ENCODE data around the gene ID3.

Gene ID3

DNA sequence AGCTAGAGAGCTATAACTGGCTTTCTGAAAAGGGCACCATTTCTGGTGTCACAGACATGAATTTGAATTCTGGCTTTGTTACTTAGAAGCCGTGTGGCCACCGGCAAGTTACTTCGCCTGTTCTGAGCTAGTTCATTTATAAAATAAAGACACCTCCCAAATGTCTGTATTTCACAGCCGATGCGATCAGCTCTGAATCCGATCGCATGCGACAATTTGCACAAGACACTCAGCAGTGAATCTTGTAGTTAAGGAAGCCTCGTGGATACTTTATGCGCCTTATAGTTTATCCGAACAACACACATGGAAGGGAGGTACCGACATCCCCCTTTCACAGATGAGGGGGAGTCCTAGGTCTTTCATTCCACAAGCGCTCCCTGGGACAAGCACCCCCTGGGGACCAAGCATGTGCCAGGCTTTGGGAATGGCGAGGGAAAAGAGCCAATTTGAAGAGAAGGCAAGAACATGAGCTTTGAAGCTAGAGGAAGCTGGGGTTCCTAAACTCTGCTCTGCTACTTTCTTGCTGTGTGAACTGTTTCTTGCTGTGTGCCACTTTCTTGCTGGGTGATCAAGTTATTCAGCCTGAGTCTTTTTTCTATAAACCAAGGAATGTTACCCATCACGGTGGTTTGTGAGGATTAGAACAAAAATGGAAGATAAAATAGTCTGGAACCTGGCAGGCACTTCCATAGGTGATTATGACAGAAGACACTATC is 3.9 kb downstream of the ID3 start:
- peak overlapping the region; percentile 35 for H3K4me3 ChIP-seq (ENCODE audit: low read depth, low read length)
- TF ChIP-seq, protein P1, sequence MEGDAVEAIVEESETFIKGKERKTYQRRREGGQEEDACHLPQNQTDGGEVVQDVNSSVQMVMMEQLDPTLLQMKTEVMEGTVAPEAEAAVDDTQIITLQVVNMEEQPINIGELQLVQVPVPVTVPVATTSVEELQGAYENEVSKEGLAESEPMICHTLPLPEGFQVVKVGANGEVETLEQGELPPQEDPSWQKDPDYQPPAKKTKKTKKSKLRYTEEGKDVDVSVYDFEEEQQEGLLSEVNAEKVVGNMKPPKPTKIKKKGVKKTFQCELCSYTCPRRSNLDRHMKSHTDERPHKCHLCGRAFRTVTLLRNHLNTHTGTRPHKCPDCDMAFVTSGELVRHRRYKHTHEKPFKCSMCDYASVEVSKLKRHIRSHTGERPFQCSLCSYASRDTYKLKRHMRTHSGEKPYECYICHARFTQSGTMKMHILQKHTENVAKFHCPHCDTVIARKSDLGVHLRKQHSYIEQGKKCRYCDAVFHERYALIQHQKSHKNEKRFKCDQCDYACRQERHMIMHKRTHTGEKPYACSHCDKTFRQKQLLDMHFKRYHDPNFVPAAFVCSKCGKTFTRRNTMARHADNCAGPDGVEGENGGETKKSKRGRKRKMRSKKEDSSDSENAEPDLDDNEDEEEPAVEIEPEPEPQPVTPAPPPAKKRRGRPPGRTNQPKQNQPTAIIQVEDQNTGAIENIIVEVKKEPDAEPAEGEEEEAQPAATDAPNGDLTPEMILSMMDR (IDR thresholded peaks at IDR 0.05; ENCODE audit: low read depth, low read length), result no peak
- in situ Hi-C loops (cut with HindIII; ENCODE audit: low sequenced_read_pairs), result no loop called here
- DNase-seq (ENCODE audit: low read depth, low spot score), result peak; percentile 83

DNA sequence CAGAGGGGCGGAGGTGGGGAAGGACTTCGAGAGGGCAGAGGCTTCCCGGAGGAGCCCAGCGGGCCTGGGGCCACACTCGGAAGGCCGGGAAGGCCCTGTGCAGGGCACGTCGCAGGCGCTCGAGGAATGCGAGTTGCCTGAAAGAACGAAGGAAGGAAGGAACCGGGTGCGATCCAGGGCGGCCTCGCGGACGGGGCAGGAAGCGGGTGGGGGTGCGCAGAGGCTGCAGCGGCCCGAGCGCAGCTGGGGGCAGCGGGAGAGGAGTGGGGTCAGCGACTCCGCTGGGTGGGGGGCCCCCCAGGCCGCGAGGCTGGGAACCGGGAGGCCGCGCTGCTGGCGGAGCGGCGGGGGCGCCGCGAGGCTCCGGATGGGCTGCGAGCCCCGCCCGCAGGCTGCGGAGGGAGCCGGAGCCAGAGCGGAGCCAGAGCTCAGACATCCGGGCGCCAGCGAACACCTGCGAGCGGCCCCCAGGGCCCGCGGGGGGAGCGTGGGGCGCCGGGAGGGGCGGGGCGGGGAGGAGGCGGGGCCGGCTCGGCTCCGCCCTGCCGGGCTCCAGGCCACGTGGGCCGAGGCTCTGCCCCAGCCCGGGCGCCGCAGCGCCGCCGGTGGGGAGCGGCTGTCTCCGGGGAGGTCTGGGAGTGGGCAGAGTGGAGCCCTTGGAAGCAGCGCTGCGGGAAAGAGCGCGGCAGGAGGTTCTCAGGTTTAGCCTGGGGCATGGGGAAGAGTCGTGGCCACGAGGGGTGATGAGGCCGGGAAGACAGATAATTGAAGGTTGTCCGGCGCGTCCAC is 4.6 kb downstream of the ID3 start:
- in situ Hi-C loops (cut with HindIII; ENCODE audit: low sequenced_read_pairs), result no loop called here
- TF ChIP-seq, protein P1 (IDR thresholded peaks at IDR 0.05; ENCODE audit: low read depth, low read length), result no peak
- peak overlapping the region; percentile 35 for H3K4me3 ChIP-seq (ENCODE audit: low read depth, low read length)
- peak; percentile 92 for DNase-seq (ENCODE audit: low read depth, low spot score)

DNA sequence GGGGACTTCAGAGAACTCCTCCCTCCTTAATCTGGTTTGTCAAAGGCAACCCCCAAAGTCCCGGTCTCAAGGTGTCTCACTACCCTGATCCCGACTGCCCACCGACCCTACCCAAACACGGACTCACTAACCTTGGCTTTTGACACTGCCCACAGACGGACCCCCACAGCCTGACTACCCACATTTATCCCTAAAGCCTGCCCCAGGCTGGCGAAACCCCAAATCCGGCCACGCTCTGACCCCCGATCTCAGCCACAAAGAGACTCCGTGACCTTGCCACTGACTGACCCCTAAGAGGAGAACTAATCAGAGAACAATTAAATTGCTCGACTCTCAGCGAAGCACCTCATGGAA is 5.2 kb downstream of the ID3 start:
- peak overlapping the region; percentile 11 for H3K4me3 ChIP-seq (ENCODE audit: low read depth, low read length)
- TF ChIP-seq, protein P1 (IDR thresholded peaks at IDR 0.05; ENCODE audit: low read depth, low read length), result no peak
- in situ Hi-C loops (cut with HindIII; ENCODE audit: low sequenced_read_pairs), result no loop called here
- DNase-seq (ENCODE audit: low read depth, low spot score), result no peak

DNA sequence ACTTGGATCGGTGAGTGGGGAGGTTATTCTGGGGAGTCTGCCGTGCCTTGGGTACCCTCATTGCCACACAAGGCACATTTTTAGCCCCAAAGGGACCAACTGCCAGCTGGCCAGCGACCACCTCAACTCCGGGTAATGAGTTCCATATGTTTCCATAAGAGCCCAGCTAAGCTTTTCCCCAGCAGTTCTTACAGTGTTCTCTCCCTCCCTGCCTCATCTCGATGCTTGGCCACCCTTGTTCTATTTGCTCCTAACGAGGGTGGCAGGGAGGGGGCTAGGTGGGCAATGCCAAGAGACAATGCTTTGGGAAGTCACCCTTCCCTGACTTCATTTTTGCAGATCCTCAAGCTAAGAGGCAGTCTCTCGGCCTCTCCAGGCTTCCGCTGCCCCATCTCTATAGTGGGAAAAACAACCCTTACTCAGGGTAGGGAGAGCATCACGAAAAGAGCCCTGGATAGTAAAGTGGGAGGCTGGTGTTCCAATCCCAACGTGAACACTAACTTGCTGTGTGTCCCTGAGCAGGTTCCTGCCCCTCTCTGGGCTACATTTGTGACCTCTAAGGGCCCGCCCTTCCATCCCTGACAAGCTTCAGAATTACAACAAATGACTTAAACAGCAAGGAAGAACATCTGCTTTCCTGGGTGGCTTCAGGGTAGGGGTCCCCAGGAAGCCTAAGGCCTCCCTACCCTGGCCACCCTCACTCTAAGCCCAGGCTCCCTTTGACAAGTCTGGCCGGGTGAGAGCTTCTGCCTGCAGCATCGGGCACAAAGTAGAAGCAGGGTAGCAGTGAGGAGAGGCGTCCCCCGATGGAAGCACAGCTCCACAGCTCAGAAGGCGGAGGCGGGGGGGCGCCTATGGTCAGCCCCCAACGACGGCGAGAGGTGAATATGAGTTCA is 5.8 kb downstream of the ID3 start:
- TF ChIP-seq, protein P1 (IDR thresholded peaks at IDR 0.05; ENCODE audit: low read depth, low read length), result no peak
- no peak overlapping the region for H3K4me3 ChIP-seq (ENCODE audit: low read depth, low read length)
- in situ Hi-C loops (cut with HindIII; ENCODE audit: low sequenced_read_pairs), result no loop called here
- DNase-seq (ENCODE audit: low read depth, low spot score), result no peak

DNA sequence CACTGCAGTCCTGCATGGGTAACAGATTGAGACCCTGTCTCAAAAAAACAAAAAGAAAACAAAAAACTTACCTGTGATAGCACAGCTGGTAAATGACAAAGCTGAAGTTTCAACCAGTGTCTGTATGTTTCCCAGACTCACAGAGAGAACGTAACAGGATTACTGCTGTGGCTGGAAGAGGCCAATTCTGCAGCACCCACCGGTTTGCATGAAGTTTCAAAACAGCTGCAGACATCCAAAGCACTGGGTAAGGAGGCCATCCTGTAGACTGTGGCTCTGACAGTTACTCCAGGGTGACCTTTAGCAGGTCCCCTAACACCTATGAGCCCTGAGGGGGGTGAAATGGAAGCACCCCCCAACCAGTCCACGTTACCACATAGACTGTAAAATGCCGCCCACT is 7.5 kb downstream of the ID3 start:
- in situ Hi-C loops (cut with HindIII; ENCODE audit: low sequenced_read_pairs), result no loop called here
- TF ChIP-seq, protein P1 (IDR thresholded peaks at IDR 0.05; ENCODE audit: low read depth, low read length), result no peak
- no peak for DNase-seq (ENCODE audit: low read depth, low spot score)
- H3K4me3 ChIP-seq (ENCODE audit: low read depth, low read length), result no peak overlapping the region

DNA sequence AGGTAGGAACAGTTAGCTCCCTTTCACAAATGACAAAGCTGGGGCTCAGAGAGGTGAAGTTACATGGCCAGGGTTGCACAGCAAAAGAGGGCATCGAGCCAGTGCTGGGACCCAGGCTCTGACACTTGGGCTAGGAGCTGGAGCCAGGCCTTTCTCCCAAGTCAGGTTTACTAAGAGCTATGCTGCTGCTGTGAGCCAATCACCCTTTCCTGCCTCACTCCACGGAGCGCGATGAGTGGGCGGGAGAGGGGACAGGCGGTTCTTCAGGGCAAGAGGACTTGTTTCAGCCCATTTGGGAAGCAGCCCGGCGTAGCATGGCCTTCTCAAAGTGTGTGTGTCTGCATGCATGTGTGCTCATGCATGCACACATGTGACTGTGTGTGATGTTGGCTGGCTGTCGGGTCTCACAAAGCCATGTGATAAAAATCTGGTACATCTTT is 10.6 kb downstream of the ID3 start:
- H3K4me3 ChIP-seq (ENCODE audit: low read depth, low read length), result no peak overlapping the region
- in situ Hi-C loops (cut with HindIII; ENCODE audit: low sequenced_read_pairs), result no loop called here
- TF ChIP-seq, protein P1 (IDR thresholded peaks at IDR 0.05; ENCODE audit: low read depth, low read length), result no peak
- DNase-seq (ENCODE audit: low read depth, low spot score), result no peak

Data from astrocyte of the spinal cord (primary cell).